ENCODE measurements around the gene LCE3A.
"Not testable (repeated sequence)": the region's sequence is repeated elsewhere in the genome, so short reads cannot be mapped to it uniquely, and the experiment has no call there.

Gene LCE3A

DNA sequence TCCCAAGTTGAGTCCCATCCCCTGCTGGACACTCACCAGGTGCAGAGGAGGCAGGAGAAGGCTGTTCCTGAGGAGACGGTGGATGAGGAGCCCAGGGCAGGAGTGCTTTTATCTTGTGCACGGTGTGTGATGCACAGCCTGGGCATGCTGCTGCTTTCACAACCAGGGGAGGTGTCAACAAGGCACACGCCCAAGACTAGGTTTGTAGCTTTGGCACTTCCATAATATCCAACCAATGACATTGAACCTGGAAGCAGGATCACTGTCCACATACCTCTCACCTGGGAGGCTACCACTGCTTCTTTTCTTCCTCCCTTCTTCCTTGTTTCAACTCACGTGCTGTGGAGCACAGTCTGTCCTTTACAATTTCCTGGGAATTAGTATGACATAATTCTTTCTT, 42.5 kb downstream of the LCE3A start, which contains the start of gene LCE3D:
TSS of gene LCE3D (minus strand) at position 84 of the 400 bp plus-strand sequence. CDS start 580 bp downstream, outside the sequence.
- H3K36me3 ChIP-seq (ENCODE audit: control insufficient read depth, insufficient read depth, low read length): no peaks in the 10 kb centered on the region
- H3K27ac ChIP-seq (ENCODE audit: insufficient read depth, low read length, poor library complexity, severe bottlenecking): no peak within 1 kb of the TSS
- no peak within 1 kb of the TSS for H3K4me3 ChIP-seq (ENCODE audit: insufficient read depth, low read depth, low read length, poor library complexity, severe bottlenecking)
- DNase-seq: no peak
- H3K9me3 ChIP-seq (ENCODE audit: control insufficient read depth, low read length): no peaks in the 10 kb centered on the region
- no peaks in the 10 kb centered on the region for H3K4me1 ChIP-seq (ENCODE audit: control insufficient read depth, insufficient read depth, low read length, poor library complexity, severe bottlenecking)
- H3K27me3 ChIP-seq (replicated peaks; ENCODE audit: control insufficient read depth, insufficient read depth, low read length, poor library complexity, severe bottlenecking): no peaks in the 10 kb centered on the region

DNA sequence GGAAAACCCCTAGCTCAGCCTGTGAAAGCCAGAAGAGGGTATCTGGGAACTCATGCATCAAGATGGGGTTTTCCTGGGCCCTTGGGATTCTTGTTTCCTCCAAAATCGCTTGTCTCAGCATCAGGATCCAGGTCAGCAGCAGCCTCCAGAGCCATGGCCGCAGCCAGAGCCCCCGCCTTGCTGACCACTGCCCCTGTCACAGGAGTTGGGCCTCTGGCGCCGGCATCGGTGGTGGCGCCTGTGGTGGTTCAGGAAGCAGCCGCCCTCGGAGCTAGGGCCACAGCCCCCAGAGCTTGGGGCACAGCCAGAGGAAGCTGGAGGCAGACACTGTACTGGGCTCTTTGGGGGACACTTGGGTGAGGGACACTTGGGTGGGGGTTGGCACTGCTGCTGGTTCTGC, 43.4 kb downstream of the LCE3A start:
- not testable (repeated sequence) for H3K9me3 ChIP-seq (ENCODE audit: control insufficient read depth, low read length); H3K27me3 ChIP-seq (replicated peaks; ENCODE audit: control insufficient read depth, insufficient read depth, low read length, poor library complexity, severe bottlenecking); H3K27ac ChIP-seq (ENCODE audit: insufficient read depth, low read length, poor library complexity, severe bottlenecking); H3K4me3 ChIP-seq (ENCODE audit: insufficient read depth, low read depth, low read length, poor library complexity, severe bottlenecking); DNase-seq; H3K36me3 ChIP-seq (ENCODE audit: control insufficient read depth, insufficient read depth, low read length); H3K4me1 ChIP-seq (ENCODE audit: control insufficient read depth, insufficient read depth, low read length, poor library complexity, severe bottlenecking)

DNA sequence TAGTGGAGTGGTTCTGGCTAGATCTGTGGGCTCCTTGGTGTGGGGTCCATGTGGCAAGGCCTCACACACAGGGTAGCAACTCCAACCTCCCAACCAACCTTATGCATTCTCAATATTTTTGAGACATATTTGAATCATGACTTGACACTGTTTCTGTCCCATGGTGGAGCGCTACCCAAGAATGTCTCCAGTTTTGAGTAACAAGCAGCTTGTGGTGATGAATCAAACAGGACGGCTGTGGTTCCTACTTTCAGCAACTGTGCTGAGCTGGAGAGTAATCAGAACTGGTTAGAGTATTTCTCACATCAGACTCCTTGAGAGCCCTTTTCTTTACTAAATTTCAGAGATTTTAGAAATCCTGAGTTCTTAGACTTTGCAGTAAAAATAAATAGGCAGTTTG, 45.7 kb downstream of the LCE3A start:
- H3K27me3 ChIP-seq (replicated peaks; ENCODE audit: control insufficient read depth, insufficient read depth, low read length, poor library complexity, severe bottlenecking): peaks cover 4% of the 10 kb centered on the region
- no peak overlapping the region for H3K27ac ChIP-seq (ENCODE audit: insufficient read depth, low read length, poor library complexity, severe bottlenecking)
- H3K9me3 ChIP-seq (ENCODE audit: control insufficient read depth, low read length): no peaks in the 10 kb centered on the region
- H3K4me3 ChIP-seq (ENCODE audit: insufficient read depth, low read depth, low read length, poor library complexity, severe bottlenecking): no peak overlapping the region
- no peaks in the 10 kb centered on the region for H3K4me1 ChIP-seq (ENCODE audit: control insufficient read depth, insufficient read depth, low read length, poor library complexity, severe bottlenecking)
- no peak for DNase-seq
- no peaks in the 10 kb centered on the region for H3K36me3 ChIP-seq (ENCODE audit: control insufficient read depth, insufficient read depth, low read length)

Measured in effector memory CD4-positive, alpha-beta T cell (primary cell).